Stimulated activated CD4-positive, alpha-beta T cell treated with anti-CD3 and anti-CD28 coated beads, Interleukin-2, amount 100 ng/mL, for 4 hours (primary cell): ENCODE results near the gene LEMD2.
"Not testable (repeated sequence)": the region's sequence is repeated elsewhere in the genome, so short reads cannot be mapped to it uniquely, and the experiment has no call there.

Source experiments
- DNase-seq: peaks from one replicate; pipeline ENCODE4 v3.0.0-alpha.2; 2020; ENCODE audit warnings: low read depth

The LEMD2 gene

DNA sequence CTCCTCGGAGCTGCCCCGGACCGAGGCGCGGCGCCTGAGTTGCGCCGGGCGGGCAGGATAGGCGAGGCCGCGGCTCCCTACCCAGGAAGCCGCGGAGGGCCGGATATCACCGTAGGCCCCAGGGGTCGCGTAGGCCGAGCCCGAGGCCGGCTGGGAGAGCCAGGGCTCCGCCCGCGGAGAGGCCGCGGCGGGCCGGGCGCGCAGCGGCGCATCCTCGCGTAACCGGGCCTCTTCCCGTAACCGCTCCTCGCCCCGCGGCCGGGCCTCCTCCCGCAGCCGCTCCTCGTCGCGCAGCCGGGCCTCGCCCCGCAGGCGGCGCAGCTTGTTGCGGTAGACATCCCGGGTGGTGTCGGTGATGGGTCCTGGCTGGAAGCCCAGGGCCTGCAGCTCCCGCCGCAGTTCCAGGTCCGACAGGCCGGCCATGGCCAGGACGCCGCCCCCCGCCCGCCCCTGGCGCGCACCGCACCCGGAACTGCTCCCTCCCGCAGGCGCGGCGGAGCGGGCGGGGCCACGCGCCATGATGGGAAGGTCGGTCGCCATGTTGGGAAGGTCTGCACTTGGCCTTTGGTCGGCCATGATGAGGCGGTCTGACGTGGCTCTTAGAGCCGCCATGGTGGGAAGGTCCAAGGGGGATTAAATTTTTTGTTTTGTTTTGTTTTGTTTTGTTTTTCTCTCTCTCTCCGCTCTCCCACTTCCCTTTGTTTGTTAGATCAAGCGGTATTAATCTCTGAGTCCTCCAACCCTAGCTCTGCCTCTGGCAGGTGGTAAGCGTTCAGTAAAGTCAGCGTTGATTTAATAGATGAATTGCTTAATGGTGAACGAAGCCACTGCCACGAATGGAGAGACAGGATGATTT lies at the start of gene LEMD2:
LEMD2 (minus strand) TSS at position 437 of the 856 bp plus-strand sequence; CDS start at position 423, 14 bp downstream.
- DNase-seq = peak; percentile 85

DNA sequence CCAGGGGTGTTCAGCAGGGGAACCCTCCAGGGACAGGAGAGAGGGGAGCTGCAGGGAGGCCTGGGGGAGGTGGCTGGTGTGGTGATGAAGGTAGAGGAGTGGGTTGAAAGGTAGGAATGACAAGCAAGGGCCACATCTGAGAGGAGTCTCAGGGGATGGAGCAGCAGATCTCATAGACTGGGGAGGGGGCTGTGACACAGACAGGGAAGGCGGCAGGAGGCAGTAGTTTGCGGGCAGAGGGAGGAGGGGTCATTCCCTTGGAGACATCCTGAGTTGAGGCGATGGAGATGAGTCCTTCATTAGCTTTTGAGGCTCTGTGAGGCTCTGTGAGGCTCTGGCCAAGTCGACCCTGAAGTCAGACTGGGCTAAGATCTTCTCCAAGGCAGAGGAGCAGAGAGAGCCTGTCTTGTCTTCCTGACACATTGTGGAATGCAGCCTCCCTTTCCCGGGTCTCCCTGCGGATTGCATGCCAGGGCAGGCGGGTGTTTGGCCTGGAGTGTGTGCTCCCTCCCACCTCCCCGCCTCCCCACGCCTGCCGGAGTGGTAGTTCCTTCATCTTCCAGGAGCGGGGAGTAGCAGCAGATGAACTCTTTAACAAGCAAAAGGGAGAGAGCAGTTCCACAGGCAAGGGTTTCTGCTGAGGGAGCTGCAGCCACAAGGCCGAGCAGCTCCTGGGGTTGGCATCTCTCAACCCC lies 49.2 kb upstream of the LEMD2 start:
- no peak for DNase-seq

DNA sequence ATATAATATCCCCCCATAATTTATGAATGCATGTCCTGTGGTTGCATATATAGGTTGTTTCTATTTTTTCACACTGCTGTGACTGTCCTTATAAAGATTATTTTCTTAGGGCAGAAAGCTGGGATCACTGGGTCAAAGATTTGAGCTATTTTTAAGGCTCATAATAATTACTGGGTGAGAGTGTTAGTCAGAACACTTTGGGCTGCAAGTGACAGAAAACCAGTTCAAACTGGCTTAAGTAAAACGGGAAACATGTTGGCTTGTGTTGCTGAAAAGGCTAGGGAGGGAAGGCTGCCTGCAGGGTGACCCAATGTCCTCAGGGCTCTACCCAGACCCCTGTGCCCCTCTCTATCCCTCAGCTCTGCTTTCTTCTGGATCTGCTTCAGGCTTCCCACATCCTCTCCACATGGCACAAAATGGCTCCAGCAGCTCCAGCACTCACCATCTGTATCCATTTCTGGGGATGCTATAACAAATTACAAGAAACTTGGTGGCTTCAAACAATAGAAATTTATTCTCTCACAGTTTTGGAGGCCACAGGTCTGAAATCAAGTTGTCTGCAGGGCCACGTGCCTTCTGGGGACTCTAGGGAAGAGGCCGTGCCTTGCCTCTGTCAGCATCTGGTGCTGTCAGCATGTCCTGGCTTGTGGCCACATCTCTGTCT lies 48.0 kb upstream of the LEMD2 start:
- DNase-seq = no peak

DNA sequence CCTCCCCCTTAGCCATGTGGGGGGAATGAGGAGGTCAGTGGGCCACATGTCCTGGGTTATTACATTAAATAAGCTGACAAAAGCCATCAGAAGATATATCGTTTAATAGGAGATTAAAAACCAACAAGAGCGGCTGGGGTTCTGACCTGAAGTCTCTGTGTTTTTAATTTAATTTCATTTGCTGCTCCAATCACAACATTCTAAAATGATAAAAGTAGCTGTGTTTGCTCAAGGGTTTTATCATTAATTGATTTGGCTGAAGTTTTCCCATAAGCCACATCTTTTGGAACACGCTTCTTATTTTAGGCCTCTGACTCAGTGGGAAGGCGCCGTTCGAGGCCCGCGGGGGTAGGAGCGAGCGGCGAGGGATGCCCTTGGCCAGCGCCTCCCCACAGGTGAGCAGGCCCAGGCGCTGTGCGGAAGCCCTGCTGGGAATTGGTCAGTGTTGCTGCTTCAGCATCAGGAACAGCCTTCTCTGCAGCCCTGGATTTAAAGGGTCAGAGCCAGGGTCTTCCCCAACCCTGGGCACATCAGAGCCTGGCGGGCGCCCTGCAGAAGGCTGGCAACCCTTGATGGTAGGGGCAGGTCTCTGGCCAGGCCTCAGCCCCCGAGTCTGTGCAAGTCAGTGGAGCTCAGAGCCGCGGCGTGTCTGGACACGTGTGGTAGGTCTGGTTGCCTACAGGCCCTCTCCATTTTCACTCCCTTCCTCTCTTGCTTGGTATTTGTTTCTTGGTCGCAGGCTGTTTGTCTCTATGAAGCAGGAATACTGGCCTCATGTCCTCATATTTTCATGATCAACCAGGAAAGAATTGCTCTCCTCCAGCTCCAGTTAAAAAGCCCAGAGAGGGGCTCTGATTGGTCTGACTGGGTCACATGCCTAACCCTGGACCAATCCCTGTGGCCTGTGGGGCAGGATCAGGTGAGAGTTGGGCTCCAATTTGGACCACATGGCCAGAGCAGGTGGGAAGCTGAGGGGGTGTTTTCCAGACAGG lies 45.8 kb upstream of the LEMD2 start:
- no peak for DNase-seq

DNA sequence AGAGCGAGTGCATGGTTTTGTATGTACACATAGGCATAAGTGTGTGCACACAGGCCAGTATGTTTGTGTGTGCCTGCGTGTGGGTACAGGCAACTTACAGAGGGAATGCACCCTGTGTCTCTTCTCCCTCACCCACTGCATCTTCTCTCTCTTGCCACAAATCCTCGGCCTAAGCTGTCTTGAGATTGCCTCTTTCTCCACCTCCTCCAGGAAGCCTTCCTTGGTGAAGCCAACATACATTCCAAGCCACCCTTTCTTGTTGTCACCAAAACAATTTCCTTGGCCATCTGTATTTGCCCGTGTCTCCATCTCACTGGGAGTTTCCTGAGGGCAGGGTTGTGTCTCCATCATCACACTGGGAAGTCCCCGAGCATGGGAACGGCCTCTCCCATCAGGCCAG lies 44.7 kb upstream of the LEMD2 start:
- DNase-seq = no peak

DNA sequence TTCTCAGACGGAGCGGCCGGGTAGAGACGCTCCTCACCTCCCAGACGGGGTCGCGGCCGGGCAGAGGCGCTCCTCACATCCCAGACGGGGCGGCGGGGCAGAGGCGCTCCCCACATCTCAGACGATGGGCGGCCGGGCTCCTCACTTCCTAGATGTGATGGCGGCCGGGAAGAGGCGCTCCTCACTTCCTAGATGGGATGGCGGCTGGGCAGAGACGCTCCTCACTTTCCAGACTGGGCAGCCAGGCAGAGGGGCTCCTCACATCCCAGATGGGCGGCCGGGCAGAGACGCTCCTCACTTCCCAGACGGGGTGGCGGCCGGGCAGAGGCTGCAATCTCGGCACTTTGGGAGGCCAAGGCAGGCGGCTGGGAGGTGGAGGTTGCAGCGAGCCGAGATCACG lies 43.9 kb upstream of the LEMD2 start:
- DNase-seq = not testable (repeated sequence)

DNA sequence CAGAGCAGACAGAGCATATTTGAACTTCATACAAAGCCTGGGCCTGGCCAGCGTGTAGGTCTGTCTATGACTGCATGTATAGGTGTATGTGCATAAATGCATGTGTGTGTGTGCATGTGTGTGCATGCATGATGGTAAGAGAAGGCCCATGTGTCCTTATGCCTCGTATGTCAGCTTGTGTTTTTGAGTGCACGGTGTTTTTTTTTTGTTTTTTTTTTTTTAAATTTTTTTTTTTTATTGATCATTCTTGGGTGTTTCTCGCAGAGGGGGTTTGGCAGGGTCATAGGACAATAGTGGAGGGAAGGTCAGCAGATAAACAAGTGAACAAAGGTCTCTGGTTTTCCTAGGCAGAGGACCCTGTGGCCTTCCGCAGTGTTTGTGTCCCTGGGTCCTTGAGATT lies 42.8 kb upstream of the LEMD2 start:
- DNase-seq = not testable (repeated sequence)

DNA sequence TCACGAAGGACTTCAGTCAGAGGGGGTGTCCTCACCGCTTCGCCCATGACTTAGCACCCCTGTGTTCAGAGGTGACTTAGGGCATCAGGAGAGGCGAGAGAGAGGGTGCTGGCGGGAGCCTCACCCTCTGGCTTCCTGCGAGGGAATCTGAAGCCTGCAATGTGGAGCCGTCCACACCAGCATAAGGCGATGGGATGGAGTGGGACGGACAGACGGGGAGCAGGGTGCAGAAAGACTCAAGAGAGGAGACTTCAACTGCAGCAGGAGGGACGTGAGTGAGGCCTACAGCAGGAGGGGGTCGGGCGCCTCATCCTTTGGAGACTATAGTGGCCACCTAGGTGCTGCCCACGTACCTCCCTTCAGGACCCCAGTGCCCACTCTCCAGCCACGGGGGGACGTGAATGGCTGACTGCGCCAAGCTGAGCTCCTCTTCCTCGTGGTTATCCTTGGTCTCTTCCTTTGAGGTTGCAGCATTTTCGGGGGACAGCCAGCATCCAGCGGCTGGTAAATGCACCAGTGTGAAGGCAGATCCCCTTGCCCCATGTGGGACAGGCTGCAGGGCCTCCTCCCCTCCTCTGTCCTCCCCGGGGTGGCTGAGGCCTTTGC lies 41.8 kb upstream of the LEMD2 start:
- DNase-seq = no peak

DNA sequence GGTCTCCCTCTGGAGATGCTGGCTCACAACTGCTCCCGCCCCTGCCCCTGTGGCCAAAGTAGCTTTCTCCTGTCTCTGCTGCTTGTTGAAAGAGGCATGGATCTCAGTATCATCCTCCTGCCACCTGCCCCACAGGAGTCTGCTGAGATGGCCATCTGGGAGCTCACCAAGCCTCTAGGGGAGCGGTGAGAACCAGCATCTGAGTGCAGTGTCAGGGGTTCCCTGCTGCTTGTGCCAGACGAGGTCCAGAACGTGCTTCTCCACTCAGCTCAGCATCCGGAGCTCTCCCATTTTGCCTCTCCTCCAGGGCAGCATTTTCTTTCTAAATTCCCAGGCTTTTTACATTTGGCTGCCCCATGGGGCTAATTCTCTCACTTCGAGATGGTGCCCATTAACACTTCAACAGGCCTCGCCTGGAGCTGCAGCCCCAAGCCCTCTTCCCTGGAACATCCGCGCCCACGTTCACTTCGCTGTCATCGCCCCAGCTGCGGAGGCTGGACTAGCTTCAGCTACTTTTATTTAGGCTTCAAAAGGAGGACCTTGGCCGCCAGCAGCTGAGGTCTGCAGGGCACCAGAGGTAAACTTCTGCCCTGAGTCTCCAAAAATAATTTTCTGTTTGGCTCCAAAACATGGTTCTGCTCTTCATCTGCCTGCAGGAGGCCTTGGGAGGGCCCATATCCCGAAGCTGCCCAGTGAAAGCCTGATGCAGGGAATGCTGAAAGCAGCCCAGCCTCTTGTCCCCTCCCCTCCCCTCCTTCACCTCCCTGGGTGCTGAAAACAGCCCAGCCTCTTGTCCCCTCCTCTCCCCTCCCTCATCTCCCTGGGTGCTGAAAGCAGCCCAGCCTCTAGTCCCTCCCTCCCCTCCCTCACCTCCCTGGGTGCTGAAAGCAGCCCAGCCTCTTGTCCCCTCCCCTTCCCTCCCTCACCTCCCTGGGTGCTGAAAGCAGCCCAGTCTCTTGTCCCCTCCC lies 40.1 kb upstream of the LEMD2 start:
- no peak for DNase-seq

DNA sequence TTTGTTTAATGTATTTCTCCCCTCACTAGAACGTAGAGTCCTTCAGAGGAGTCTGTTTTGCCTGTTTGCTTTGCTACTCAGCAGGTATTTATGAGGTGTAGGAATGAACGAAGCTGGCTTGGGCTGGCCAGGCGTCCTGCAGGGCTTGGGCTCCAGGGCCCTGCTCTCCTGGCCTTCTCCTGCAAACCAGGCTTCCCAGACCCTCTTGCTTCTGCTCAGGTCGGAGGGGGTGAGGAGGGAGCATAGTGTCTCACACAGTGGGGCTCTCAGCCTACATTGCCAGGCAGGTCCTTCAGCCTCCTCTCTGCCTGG lies 39.5 kb upstream of the LEMD2 start:
- DNase-seq = no peak

DNA sequence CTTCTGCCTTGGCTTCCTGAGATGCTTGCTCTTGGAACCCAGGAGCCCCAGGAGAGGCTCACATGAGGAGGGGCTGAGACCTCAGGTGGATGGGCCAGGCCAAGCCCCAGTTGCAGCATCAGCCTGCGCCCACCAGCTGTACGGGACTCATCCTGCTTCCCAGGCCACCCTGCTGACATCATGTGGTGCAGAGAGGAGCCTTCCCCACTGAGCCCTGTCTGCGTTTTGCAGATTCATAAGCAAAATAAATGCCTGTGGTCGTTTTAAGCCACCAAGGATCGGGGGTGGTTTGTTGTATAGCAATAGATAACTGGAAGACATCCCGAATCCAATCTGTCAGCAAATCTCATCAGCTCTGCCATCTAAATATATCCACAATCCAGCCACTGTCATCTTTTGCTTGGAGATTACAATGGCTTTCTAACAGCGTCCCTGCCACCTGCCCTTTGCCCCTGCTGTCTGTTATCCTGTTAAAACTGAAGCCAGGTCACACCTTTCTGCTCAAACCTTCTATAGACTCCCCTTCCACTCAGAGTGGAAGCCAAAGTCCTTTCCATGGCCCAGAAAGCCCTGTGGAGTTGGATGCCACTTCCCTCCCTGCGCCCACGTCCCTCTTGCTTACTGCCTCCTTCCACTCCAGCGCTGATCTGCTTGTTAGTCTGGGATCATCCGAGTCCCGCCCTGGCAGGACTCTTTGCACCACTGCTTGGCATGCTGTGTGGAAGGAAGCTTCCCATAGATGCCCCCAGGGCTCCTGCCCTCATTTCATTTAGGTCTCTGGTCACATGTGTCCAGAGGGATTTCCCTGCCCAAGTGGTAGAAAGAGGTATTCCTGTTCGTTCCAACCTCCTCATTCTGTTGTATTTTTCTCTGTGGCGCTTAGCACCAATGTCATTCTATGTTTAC lies 38.9 kb upstream of the LEMD2 start:
- DNase-seq = no peak

DNA sequence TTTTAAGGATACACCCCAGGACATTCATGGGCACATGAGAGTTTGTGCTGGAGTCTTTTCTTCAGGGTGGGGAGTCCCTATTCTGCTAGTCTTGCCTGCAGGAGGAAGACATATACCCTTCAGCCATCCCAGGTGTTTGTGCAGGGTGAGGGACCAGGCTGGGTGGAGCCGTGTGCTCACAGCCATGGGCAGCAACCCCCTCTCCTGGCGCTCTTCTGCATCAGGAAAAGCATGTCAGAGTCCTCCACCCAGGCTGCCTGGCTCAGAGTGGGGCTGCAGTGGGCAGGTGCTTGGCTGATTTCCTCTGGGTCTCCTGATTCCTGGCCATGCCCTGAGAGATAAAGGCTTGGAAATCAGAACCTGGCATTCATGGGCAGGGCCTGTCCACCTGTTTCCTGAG lies 37.6 kb upstream of the LEMD2 start:
- DNase-seq = no peak

DNA sequence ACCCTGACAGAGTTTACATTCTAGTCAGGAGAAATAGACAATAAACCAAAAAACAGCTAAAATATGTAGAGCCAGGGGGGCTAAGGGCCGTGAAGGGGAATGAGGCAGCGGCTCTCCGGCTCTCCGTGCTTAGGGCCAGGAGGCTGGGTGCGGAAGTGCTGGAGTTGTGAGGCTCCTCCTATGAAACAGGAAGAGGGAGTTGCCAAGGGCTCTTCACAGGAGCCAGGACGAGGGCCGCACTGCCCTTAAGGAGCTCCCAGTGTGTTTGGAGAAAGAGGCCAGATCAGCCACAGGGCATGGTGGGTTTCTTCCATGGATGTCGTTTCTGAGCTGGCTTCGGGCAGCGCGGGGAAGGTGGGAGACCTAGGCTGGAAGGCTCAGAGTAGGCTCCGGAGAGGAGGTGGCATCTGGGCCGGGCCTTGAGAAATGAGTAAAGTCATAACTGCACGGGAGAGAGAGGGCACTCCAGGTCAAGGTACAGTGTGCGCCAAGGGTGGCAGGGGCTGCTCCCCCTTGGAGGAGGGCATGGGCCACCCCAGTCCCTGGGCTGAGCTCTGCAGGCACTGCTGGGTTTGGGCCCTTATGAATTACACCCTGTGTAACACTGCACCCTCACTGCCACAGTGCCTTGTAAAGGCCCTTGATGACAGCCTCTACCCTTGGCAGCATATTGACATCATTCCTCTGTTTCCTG lies 35.7 kb upstream of the LEMD2 start:
- DNase-seq = no peak

DNA sequence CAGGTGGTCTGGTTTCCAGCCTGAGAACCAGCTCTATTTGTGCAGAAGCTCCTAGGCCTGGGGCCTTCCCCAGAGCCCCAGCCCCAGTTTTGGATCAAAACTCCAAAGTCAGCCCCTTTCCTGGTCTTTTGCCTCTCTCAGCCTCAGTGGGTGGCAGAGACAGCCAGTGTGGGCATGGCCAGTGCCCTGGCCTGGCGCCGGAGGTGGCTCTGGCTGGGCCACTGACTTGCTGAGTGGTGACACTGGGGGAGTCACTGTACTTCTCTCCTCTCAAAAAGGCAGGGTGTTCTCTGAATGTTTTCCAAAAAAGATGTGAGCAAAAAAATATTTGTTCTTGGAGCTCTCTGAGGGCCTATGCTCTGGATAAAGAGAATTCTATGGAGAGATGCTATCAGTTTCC lies 34.9 kb upstream of the LEMD2 start:
- no peak for DNase-seq

DNA sequence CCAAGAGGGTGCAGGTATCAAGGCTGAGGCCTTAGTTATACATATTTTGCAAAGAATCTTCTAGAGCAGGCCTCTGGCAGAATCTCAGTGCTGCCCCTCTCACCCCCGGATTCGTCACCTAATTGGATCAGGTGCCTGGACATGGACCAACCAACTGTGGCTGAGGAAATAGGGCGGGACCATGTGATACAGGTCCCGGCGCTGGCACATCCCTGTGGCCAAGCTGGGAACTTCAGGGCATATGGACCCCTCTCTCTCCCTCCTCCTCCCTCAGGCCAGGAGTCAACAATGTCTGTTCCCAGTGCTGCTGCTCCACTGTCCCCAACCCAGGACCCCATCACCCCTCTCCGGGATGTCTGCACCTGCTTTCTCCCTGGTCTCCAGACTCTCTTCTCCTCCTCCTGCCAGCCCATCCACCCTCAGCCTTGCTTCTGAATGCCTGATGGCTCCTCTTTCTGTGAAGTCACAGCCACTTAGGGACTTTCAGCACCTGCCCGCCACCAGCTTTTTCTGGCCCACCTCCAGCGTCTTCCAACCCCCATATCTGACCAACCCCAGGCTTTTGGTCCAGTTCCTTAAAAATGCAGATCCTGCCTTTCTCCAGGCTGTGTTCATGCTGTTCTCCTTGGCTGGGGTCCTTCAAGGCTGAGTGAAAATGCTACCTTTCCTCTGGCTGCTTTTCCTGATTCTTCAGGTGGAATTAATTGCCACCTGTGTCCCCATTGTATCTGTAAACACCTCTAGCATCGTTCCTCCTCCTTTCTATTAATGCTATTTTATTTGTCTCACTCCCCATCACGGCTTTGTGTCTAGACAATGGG lies 33.9 kb upstream of the LEMD2 start:
- DNase-seq = no peak

DNA sequence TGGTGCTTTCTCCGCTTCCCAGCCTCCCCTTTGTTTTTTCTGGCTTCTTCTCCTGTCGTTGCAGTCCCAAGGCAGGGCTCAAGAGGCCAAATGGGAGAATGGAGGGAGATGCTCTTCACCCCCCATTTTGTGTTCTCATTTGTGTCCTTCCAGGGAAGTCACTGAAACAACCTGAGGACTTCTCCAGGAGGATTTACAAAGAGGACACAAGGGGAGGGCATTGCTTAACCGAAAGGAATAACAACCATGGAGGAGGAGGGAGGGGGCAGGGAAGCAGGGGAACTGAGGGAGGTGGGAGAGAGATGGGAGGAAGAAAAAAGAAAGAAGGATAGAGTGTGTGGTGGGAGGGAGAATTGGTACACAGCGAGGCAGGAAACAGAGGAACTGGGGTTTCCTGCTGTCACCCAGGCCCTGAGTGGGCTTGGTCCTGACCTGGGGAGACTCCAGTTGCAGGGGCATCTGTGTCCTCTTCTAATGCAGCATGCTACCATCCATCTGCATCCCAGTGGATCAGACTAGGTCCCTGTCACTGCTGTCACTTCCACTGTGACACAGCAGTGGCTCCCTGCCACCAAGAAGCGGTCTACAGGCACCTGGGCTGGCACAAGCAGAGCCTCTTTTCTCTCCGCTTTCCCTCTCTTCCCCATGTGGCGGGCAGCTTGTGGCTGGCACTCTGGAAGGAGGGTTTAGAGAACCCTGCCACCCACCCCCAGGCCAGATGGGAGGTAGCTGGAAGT lies 32.0 kb upstream of the LEMD2 start:
- DNase-seq = no peak

DNA sequence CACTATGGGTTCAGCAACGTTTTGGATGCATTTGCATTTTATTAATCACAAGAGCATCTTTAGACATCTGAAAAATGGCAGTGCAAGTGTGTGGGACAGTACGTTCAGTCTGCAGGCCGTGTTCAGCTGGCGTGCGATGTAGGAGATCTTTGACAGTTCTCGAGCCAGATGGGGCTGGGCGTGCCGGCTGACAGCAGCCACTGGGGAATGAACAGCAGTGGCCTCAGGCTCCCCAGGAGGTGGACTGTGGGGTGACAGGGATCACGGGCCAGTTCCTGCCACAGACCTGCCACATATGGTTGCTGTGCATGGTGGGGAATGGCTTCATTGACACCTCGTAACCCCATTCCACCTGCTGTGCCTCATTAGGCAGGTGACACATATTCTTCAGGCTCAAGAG lies 31.3 kb upstream of the LEMD2 start:
- DNase-seq = no peak
